IMR-90 (cell line): Measurements from ENCODE around the gene PHF21A. TPM values are rescaled to one million over a fixed set of nuclear protein-coding genes. Genes with fewer than 3 reads are reported as not detected.

Experiments
- ATAC-seq: fragments of 200-7000 bp; cut with Tn5 transposase; 2 replicates; pipeline ENCODE4 v1.9.1; 2020; ENCODE audit warnings: low read depth, mild to moderate bottlenecking, moderate library complexity
- BruUV-seq: library from RNA; stranded (reverse); fragments of 400-500 nt; replicated peaks from 2 replicates; lab custom pipeline; 2021; lab: Mats Ljungman, UMichigan
- CTCF ChIA-PET: fragments of 300-600 bp; formaldehyde crosslinking; extraction: SDS; loops from one replicate; lab custom pipeline; 2021; ENCODE audit warnings: antibody characterized with exemption; lab: Yijun Ruan, JAX
- POLR2A ChIA-PET: fragments of 300-600 bp; sonication (Branson Sonifier 250); formaldehyde crosslinking; loops from one replicate; lab custom pipeline; 2022; ENCODE audit warnings: antibody characterized with exemption; ENCODE audit not compliant: unreplicated experiment; lab: Charles Lee
- DNase-seq: peaks from one replicate; pipeline ENCODE4 v3.0.0; 2013
- H2AFZ ChIP-seq: replicated peaks from 2 replicates; pipeline ENCODE3; 2013; ENCODE audit warnings: low read length, mild to moderate bottlenecking; ENCODE audit not compliant: poor library complexity
- H2AK5ac ChIP-seq: 2 replicates; pipeline ENCODE4 v1.6.1; 2013; ENCODE audit warnings: low read depth, low read length, inconsistent platforms
- H2AK9ac ChIP-seq: replicated peaks from 2 replicates; pipeline ENCODE3; 2013; ENCODE audit warnings: mild to moderate bottlenecking, low read depth, low read length, moderate library complexity; ENCODE audit not compliant: poor library complexity
- H2BK120ac ChIP-seq: 2 replicates; pipeline ENCODE4 v1.6.1; 2013; ENCODE audit warnings: low read depth, low read length, inconsistent platforms
- H2BK15ac ChIP-seq: 3 replicates; pipeline ENCODE4 v1.6.1; 2013; ENCODE audit warnings: low read depth, low read length, inconsistent platforms
- H2BK20ac ChIP-seq: 2 replicates; pipeline ENCODE4 v1.6.1; 2013; ENCODE audit warnings: low read depth, mild to moderate bottlenecking, inconsistent platforms, low read length, moderate library complexity
- H2BK5ac ChIP-seq: 2 replicates; pipeline ENCODE4 v1.6.1; 2013; ENCODE audit warnings: mild to moderate bottlenecking, low read depth, low read length, inconsistent platforms; ENCODE audit not compliant: poor library complexity, severe bottlenecking
- H3K14ac ChIP-seq: replicated peaks from 2 replicates; pipeline ENCODE4 v1.6.1; 2013; ENCODE audit warnings: low read depth, low read length, inconsistent platforms
- H3K18ac ChIP-seq: 2 replicates; pipeline ENCODE4 v1.6.1; 2013; ENCODE audit warnings: low read depth, low read length, control low read depth
- H3K23ac ChIP-seq: 2 replicates; pipeline ENCODE4 v1.6.1; 2013; ENCODE audit warnings: low read depth, low read length, inconsistent platforms
- H3K27ac ChIP-seq: 2 replicates; pipeline ENCODE4 v1.5.1; 2013; ENCODE audit warnings: mild to moderate bottlenecking, control low read depth, low read length; ENCODE audit not compliant: insufficient read depth
- H3K27me3 ChIP-seq: 2 replicates; pipeline ENCODE4 v1.6.1; 2013; ENCODE audit warnings: low read length; ENCODE audit not compliant: control insufficient read depth, insufficient read depth
- H3K36me3 ChIP-seq: 2 replicates; pipeline ENCODE4 v1.6.1; 2013; ENCODE audit warnings: low read length, mixed read lengths; ENCODE audit not compliant: control insufficient read depth, insufficient read depth
- H3K4ac ChIP-seq: 2 replicates; pipeline ENCODE4 v1.6.1; 2013; ENCODE audit warnings: low read depth, low read length, inconsistent platforms
- H3K4me1 ChIP-seq: 2 replicates; pipeline ENCODE4 v1.6.1; 2013; ENCODE audit warnings: low read length, mixed read lengths; ENCODE audit not compliant: control insufficient read depth, insufficient read depth
- H3K4me2 ChIP-seq: 2 replicates; pipeline ENCODE4 v1.6.1; 2013; ENCODE audit warnings: low read depth, mild to moderate bottlenecking, control low read depth, low read length, moderate library complexity
- H3K4me3 ChIP-seq: 2 replicates; pipeline ENCODE4 v1.5.1; 2013; ENCODE audit warnings: low read depth, mild to moderate bottlenecking, control low read depth, low read length, moderate library complexity; ENCODE audit not compliant: insufficient read depth
- H3K56ac ChIP-seq: 2 replicates; pipeline ENCODE4 v1.6.1; 2013; ENCODE audit warnings: low read length, inconsistent platforms; ENCODE audit not compliant: insufficient read depth; ENCODE audit errors: extremely low read depth
- H3K79me1 ChIP-seq, 2 experiments: 2 replicates each; pipeline ENCODE4 v1.6.1; 2013; ENCODE audit warnings: low read length in 2 of 2, inconsistent platforms in 1 of 2, low read depth in 1 of 2
- H3K9ac ChIP-seq: 2 replicates; pipeline ENCODE4 v1.6.1; 2013; ENCODE audit warnings: low read depth, low read length, control low read depth
- H3K9me1 ChIP-seq: 2 replicates; pipeline ENCODE4 v1.6.1; 2013; ENCODE audit warnings: low read length, inconsistent platforms; ENCODE audit not compliant: insufficient read depth
- H3K9me3 ChIP-seq: 2 replicates; pipeline ENCODE4 v1.6.1; 2013; ENCODE audit warnings: low read length; ENCODE audit not compliant: control insufficient read depth, insufficient read depth
- H4K20me1 ChIP-seq: 2 replicates; pipeline ENCODE4 v1.6.1; 2013; ENCODE audit warnings: low read length, inconsistent platforms; ENCODE audit not compliant: insufficient read depth
- H4K5ac ChIP-seq: 2 replicates; pipeline ENCODE4 v1.6.1; 2013; ENCODE audit warnings: mild to moderate bottlenecking, low read depth, low read length, control low read depth
- H4K8ac ChIP-seq, 2 experiments: 2 replicates each; pipeline ENCODE4 v1.6.1; 2013; ENCODE audit warnings: low read depth in 2 of 2, low read length in 2 of 2, control low read depth in 1 of 2, inconsistent platforms in 1 of 2
- H4K91ac ChIP-seq: 2 replicates; pipeline ENCODE4 v1.6.1; 2013; ENCODE audit warnings: low read depth, low read length, inconsistent platforms; ENCODE audit not compliant: insufficient read depth
- CTCF ChIP-seq: conservative IDR thresholded peaks from 2 replicates; pipeline ENCODE4 v1.5.1; 2012; ENCODE audit warnings: mild to moderate bottlenecking, low read depth, low read length, improper control_type of control experiment
- ELK1 ChIP-seq: fragments of 150-350 bp; IDR thresholded peaks from 2 replicates; pipeline ENCODE4 v1.6.1; 2016; ENCODE audit warnings: low read depth, mild to moderate bottlenecking, low read length, moderate library complexity, borderline replicate concordance
- MAFK ChIP-seq: IDR thresholded peaks from 2 replicates; pipeline ENCODE4 v1.6.1; 2012; ENCODE audit warnings: low read depth, low read length, improper control_type of control experiment
- POLR2A ChIP-seq: IDR thresholded peaks from 2 replicates; pipeline ENCODE4 v1.6.1; 2012; ENCODE audit warnings: mild to moderate bottlenecking, low read depth, low read length
- RAD21 ChIP-seq: IDR thresholded peaks from 2 replicates; pipeline ENCODE4 v1.6.1; 2012; ENCODE audit warnings: low read length, improper control_type of control experiment
- RCOR1 ChIP-seq: IDR thresholded peaks from 2 replicates; pipeline ENCODE4 v1.6.1; 2012; ENCODE audit warnings: mild to moderate bottlenecking, low read length, improper control_type of control experiment; ENCODE audit not compliant: insufficient replicate concordance
- WGBS, 2 experiments: methylation state at CpG; one replicate each; pipeline versions ENCODE4 v1.1.5 to v1.1.7; 2013; ENCODE audit warnings: missing lambda C conversion rate in 2 of 2; ENCODE audit not compliant: insufficient read length in 1 of 2; ENCODE audit errors: extremely low coverage in 2 of 2; 5-methylcytosine and 5-hydroxymethylcytosine counted together
- dilution Hi-C: fragments of 300-500 bp; cut with HindIII; formaldehyde crosslinking; loops from one replicate; pipeline ENCODE4 v1.14.3; 2018; ENCODE audit warnings: low sequenced_read_pairs; ENCODE audit not compliant: unreplicated experiment
- in situ Hi-C: fragments of 300-500 bp; cut with MboI; formaldehyde crosslinking; loops from 3 replicates; pipeline ENCODE4 v1.14.3; 2019; ENCODE audit warnings: low sequenced_read_pairs, inconsistent platforms, mixed read lengths
- intact Hi-C: fragments of 100-400 bp; cut with micrococcal nuclease; formaldehyde crosslinking; loops from 2 replicates; pipeline ENCODE4 v1.10.0; 2022
- polyA plus RNA-seq, 3 experiments: library from polyadenylated mRNA; depleted of rRNA; stranded (reverse); fragments of >200 nt; gene quantifications; 2 replicates each; pipeline ENCODE4 v1.2.3, GENCODE V29; 2012; ENCODE audit warnings: low replicate concordance in 1 of 3
- total RNA-seq: library from RNA; depleted of rRNA; stranded (reverse); fragments of >200 nt; gene quantifications from 2 replicates; pipeline ENCODE4 v1.2.3, GENCODE V29; 2012

The PHF21A gene
- total and polyA plus RNA-seq, 2 of the 4 experiments (the other 2 are of a cell fraction): 9.0 to 20.6 TPM

- Histone ChIP-seq H3K18ac (no peak overlapping the region), H3K23ac (no peak overlapping the region), H3K4me3 (no peak overlapping the region), H4K5ac (no peak overlapping the region; the same call in 1 of the 2 replicates), H2BK15ac (no peak overlapping the region), H3K14ac (no peak overlapping the region), H3K56ac (no peak overlapping the region), H3K9me1 (0 out of 2 replicates have a peak, but pooled peaks cover 5% of the 10 kb centered on the region), H3K27ac (0 out of 2 replicates have a peak overlapping the region, but pooled peaks have one; percentile 31), H3K4ac (0 out of 2 replicates have a peak overlapping the region, but pooled peaks have one; percentile 18), H3K27me3 (no peaks in the 10 kb centered on the region), H2BK20ac (no peak overlapping the region), H3K4me2 (no peak overlapping the region), H2BK120ac (0 out of 2 replicates have a peak overlapping the region, but pooled peaks have one; percentile 20), H3K9ac (no peak overlapping the region), H3K79me1 (peaks cover 13 to 37% of the 10 kb centered on the region in 2 experiments), H4K20me1 (peaks cover 12% of the 10 kb centered on the region; the same call in 1 of the 2 replicates), H4K91ac (peak overlapping the region; percentile 58; the same call in 1 of the 2 replicates), H3K36me3 (peaks cover 7% of the 10 kb centered on the region), H3K4me1 (peaks cover 7% of the 10 kb centered on the region), H3K9me3 (no peaks in the 10 kb centered on the region), H2AK9ac (no peak overlapping the region), H2AFZ (no peak overlapping the region), H4K8ac (peak overlapping the region in 1 of 2 experiments; percentile 31; a peak in 1 of 4 replicates), H2BK5ac (no peak overlapping the region), H2AK5ac (no peak overlapping the region)
- ChIA-PET POLR2A (no interaction called here), CTCF (interaction anchor here (0.7 to 1.6 kb wide), 2 partner anchors 24 to 51 kb away, joined by 3 to 7 read pairs; no protein-coding TSS in a partner anchor)
- DNase-seq: no peak
- dilution Hi-C loops (no loop called here), in situ Hi-C loops (no loop called here), intact Hi-C loops (no loop called here)
- TF ChIP-seq ELK1 (no peak), POLR2A (no peak), MAFK (no peak), RAD21 (no peak), CTCF (no peak), RCOR1 (no peak)
- BruUV-seq: no TSS peak
- no peak; the same call in 1 of the 2 replicates for ATAC-seq
- WGBS, 2 experiments: 33% methylated on average over 1 of the region's 4 CpGs; no CpG with 5 or more reads in 1 of the 2 experiments
Measured at GRCh38 chr11:45983471-45983845, 137.8 kb downstream of the PHF21A start.
